Measurements from ENCODE around the gene FRAT1. TPM values are rescaled to one million over a fixed set of nuclear protein-coding genes. Genes with fewer than 3 reads are reported as not detected.

FRAT1 gene
- total RNA-seq, 2 experiments from 2014 or later: 11.0 to 11.7 TPM

Other genes with a start within 250 kb of the FRAT1 start
- gene SLIT1, start 133.3 kb upstream of the FRAT1 start, total RNA-seq: under 1 TPM; 0.37 to 0.44 TPM
- gene ARHGAP19, start 26.6 kb upstream of the FRAT1 start, total RNA-seq: 10 to 100 TPM; 35.4 to 44.5 TPM
- gene FRAT2, start 15.5 kb downstream of the FRAT1 start, total RNA-seq: 10 to 100 TPM; 15.3 to 16.7 TPM
- gene RRP12, start 82.1 kb downstream of the FRAT1 start, total RNA-seq: 10 to 100 TPM; 20.5 to 23.8 TPM
- gene PGAM1, start 106.9 kb downstream of the FRAT1 start, total RNA-seq: 100 to 1,000 TPM; 288 to 298 TPM
- 10 to 100 TPM; 46.5 to 47.9 TPM for gene EXOSC1, start 126.7 kb downstream of the FRAT1 start, total RNA-seq
- gene ZDHHC16, start 126.9 kb downstream of the FRAT1 start, total RNA-seq: 10 to 100 TPM; 23.3 to 29.6 TPM
- 10 to 100 TPM; 87.9 to 89.7 TPM for gene MMS19, start 179.2 kb downstream of the FRAT1 start, total RNA-seq
- 1 to 10 TPM; 1.1 to 1.4 TPM for gene UBTD1, start 179.7 kb downstream of the FRAT1 start, total RNA-seq